OCI-LY7 (cell line): ENCODE data around the gene GYPC.

ENCODE experiments used
- CTCF ChIP-seq: fragments of 200-600 bp; sonication (generic); conservative IDR thresholded peaks from 2 replicates; pipeline ENCODE4 v1.5.1; 2014; ENCODE audit warnings: mild to moderate bottlenecking, antibody characterized with exemption, low read length, moderate library complexity, mixed read lengths
- EZH2phosphoT487 ChIP-seq: fragments of 200-600 bp; sonication (generic); IDR thresholded peaks from 2 replicates; pipeline ENCODE4 v1.6.1; 2018; ENCODE audit warnings: low read depth, borderline replicate concordance, mild to moderate bottlenecking, mixed run types, antibody characterized with exemption, low read length, moderate library complexity, mixed read lengths

- TF ChIP-seq CTCF (no peak), EZH2phosphoT487 (no peak)
These were observed 12.3 kb downstream of the GYPC start for GRCh38 chr2:126668254-126668653.
